GM19452 (cell line): Measurements from ENCODE around the gene CIART.
A peak's percentile ranks its signal among the peaks of the same experiment; 100 is the strongest.

Source experiments
- ATAC-seq: cut with Tn5 transposase; IDR thresholded peaks from one replicate; pipeline ENCODE4 v1.9.1; 2021; ENCODE audit not compliant: unreplicated experiment

The CIART gene

DNA sequence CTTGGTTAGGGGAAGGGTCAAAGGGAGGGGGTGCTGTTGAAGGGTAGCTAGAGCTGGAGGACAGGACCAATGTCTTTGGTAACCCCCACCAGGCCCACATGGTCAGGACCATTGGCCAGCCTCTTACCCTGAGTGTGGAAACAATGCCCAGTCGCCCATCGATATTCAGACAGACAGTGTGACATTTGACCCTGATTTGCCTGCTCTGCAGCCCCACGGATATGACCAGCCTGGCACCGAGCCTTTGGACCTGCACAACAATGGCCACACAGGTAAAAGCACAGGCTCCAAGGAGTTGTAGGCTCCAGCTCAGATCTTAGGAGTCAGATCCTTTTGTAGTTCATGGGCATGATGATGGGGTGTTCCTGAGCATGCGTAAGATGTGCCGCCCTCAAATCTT is 21.0 kb upstream of the CIART start:
- no peak for ATAC-seq

GRCh38 chr1:150262388-150263320 is 19.7 kb upstream of the CIART start:
- no peak for ATAC-seq

GRCh38 chr1:150263549-150263948 is 18.8 kb upstream of the CIART start:
- ATAC-seq = no peak

DNA sequence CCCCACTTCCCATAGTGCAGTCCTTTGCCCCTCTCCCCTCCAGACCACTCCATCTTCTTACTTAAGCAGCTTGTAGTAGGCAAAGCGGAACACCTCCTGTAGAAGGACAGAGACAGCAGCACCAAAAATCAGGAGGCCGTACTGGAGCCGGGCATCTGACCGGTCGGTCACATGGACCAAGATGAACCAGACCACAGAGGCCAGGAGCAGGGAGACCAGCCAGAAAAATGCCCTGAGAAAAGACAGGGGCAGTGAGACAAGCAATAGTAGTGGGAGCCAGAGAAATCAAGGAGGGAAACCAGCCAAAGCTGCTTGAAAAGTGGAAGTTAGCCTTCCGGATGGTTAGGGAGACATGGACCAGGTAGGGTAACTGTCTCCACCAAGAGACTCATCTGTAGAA is 14.5 kb upstream of the CIART start:
- no peak for ATAC-seq

- no peak for ATAC-seq
These were observed 14.0 kb upstream of the CIART start for GRCh38 chr1:150268340-150268704.

DNA sequence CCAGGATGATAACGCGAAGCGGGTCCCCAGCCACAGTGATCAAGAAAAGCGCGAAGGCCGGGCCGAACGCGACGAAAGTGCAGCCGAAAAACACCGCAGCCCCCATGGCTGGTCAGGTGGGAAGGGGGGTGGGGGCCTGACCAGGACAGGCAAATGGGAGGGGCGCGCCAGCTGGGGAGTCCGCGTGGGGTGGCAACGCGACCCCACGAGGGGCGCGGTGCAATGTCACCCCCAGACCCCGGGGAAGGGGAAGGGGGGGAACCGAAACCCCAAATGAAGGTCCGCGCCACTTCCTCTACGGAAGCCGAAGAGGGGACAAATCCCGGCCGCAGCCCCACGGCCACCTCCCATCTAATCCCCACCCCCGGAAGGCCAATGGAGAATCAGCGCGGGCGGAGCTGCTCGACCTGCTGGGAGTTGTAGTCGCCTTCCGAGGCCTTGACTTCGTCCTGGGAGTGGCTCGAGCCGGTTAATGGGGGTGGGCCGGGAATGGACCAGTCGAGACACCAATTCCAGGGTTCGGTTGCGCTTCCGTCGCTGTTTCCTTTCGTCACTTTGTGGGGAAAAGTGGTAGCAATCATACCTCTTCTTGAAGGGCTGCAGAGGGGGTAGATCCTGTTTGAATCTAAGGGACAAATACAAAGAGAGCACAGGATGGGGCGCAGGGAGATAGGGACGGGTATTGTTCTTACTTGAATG is 13.5 kb upstream of the CIART start, which contains the start of gene APH1A:
Gene APH1A, minus strand, starts transcription at position 312 of the 699 bp plus-strand sequence. Its CDS starts 206 bp downstream, at position 106.
- peak; percentile 85 for ATAC-seq

- no peak for ATAC-seq
These were observed 12.9 kb upstream of the CIART start for GRCh38 chr1:150269451-150269850.

DNA sequence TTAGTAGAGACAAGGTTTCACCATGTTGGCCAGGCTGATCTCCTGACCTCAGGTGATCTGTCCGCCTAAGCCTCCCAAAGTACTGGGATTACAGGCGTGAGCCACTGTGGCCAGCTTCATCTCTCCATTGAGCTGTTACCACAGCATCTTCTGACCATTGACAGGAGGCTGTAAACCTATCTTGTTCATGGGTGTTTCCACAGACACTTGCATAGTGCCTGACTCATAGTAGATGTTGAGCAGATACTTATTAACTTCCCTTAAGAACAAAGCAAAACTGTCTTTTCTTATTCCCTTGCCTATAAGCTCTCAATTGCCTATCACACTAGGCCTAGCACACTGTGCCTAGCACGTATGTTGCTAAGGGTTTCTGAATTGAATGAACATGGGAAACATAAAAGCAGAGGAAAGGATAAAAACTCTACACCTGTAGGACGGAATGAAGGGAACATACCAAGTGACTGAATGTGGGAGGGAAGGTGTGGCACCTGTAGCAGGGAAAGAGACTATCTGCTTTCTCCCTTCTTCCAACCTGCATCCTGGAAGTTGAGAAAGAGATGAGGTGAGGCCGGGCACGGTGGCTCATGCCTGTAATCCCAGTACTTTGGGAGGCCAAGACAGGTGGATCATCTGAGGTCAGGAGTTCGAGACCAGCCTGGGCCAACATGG is 10.9 kb upstream of the CIART start:
- no peak for ATAC-seq

GRCh38 chr1:150273311-150273710 is 9.0 kb upstream of the CIART start:
- ATAC-seq = no peak

GRCh38 chr1:150280138-150280707 is 2.1 kb upstream of the CIART start:
- no peak for ATAC-seq

- no peak for ATAC-seq
These were observed 1.1 kb upstream of the CIART start for GRCh38 chr1:150281221-150281757.

GRCh38 chr1:150282558-150282958 is 204 bp downstream of the CIART start:
- no peak for ATAC-seq

DNA sequence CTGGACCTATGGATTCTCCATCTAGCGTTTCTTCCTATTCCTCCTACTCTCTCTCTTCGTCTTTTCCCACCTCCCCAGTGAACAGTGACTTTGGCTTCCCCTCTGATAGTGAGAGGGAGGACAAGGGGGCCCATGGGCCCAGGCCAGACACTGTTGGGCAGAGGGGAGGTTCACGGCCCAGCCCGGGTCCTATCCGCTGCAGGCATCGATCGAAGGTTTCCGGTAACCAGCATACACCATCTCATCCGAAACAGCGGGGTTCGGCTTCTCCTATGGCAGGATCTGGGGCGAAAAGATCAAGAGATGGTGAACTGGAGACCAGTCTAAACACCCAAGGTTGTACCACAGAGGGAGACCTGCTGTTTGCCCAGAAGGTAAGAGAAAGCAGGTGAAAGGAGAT is 906 bp downstream of the CIART start:
- no peak for ATAC-seq

DNA sequence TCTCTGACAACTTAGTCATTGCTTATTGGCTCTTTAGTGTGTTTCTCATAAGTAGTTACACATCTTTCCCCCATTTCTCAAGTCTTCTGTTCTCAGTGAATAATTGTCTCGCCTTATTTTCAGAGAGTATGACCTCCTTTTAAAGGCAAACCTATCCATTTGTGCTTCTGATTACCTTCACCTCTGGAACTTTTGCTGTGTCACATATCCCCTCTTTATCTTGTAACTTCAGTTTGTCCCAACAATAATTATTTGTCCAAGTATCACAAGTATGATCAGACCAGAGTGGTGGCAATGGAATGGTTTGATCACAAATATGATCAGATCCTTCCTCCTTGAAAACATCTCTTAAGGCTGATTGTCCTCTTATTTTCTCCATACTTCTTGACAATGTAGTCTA is 6.0 kb downstream of the CIART start:
- no peak for ATAC-seq

GRCh38 chr1:150288822-150289221 is 6.5 kb downstream of the CIART start:
- no peak for ATAC-seq

- ATAC-seq = peak; percentile 95
These were observed 11.3 kb downstream of the CIART start, which contains the start of gene MRPS21 for GRCh38 chr1:150293433-150294253. TSS of gene MRPS21 (plus strand) at chr1:150293861. CDS start at chr1:150294367, 506 bp downstream.

DNA sequence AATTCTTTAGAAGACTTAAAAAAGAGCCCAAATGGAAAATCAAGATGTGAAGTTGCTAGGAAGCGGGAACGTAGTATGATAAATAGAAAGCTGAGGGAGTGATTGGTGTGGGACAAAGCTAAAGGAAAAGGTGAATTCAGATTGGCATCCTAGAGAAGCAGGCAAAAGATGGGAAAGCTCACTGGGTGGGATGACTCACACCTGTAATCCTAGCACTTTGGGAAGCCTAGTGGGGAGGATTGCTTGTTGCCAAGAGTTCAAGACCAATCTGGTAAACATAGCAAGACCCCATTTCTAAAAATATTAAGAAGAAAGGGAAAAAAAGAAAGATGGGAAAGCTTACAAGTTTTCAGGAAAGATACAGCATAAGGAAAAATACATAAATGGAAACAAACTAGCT is 13.1 kb downstream of the CIART start:
- ATAC-seq = no peak

DNA sequence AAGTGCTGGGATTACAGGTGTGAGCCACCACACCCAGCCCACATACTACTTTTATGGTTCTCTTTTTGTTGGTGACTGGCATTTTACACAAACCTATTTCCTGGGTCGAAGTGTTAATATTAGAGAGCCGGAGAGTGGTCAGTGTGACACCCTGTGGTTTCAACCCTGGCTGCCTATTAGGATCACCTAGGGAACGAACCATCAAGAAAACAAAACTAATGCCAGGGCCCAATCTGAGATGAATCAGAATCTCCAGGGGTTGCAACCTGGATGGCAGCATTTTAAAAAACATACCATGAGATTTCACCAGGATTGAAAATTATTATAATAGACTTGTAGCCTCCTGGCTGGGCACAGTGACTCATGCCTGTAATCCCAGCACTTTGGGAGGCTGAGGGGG is 17.4 kb downstream of the CIART start:
- no peak for ATAC-seq

DNA sequence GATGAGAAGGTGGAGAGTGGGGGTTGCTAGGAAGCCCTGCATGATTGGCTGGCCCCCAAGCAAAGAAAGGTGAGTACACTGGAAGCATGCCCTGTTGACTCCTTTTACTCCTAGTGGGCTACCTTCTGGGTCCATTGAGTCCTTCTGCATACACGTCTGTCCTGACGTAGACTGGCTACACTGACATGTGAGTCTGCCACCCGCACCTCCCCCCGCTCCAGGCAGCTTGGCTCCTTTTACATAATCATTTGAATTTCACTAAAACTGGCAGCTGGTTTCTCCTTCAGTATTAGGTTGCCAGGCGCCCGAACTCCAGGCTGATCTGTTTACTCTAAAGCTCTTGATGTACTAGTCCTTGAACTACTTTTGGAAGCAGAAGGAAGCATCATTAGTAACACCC is 20.0 kb downstream of the CIART start:
- ATAC-seq = no peak

DNA sequence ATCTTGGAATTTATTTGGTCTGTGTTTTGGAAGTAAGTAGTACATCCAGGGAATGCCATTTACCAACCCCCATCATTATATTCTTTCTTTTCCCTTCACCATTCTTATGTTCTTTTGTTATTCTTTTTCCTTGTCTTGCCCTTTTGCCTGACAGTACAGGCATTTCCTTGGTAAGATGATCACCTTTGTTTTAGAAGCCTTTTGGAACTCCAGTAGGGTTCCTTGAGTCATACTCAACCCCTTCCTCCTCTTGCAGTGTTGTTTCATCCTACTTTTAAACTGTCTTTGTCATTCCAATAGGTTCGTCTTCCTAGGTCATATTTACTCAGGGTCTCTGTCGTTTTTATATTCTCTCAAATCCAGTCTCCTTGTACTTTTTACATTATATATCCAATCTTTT is 20.5 kb downstream of the CIART start:
- ATAC-seq = no peak
